ENCODE results near the gene DLX1. TPM values are rescaled to one million over a fixed set of nuclear protein-coding genes. Genes with fewer than 3 reads are reported as not detected.
A peak's percentile ranks its signal among the peaks of the same experiment; 100 is the strongest.

The DLX1 gene
- total RNA-seq, 2 donors from 2014 or later = not detected

DNA sequence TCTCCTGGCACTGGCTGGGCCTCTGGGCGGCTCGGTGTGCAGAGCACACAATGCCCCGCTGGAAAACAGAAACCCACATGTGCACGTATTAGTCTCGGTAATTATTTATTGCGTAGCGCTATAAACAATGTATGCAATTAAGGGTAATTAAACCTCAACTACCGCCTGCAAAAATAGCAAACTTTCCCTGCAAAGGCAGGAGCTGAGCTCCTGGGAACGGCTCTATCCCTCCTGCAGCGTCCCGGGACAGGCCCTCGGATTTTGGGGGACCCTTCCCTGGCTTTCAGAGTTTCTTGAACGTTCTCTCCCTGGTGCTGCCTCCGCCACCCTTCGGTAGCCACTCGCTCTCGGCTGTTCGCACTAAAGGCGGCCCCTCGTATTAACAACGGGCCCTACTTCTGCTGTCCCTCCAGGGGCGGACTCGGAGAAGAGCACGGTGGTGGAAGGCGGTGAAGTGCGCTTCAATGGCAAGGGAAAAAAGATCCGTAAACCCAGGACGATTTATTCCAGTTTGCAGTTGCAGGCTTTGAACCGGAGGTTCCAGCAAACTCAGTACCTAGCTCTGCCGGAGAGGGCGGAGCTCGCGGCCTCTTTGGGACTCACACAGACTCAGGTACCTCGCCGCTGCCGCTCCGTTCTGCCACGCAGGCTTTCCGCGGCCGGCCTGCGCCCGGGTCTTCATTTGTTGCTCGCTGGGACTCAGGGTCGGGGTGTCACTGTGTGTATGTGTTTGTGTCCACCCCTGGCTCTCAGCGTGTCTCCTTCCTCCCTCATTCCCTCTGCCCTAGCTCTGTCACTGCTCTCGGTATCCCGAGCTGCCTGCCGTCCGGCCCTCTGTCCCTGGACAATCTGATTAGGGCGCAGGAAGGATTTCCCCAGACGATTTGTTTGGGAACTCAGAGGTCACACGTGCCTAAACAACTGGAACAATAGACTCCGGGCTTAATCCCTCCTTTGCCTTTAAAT lies 1.2 kb downstream of the DLX1 start:
- Mint-ChIP-seq H3K4me3 (peak overlapping the region; percentile 85), H3K27me3 (peaks cover 87% of the 10 kb centered on the region), H3K36me3 (ENCODE audit: low read depth) (no peaks in the 10 kb centered on the region), H3K4me1 (peaks cover 46% of the 10 kb centered on the region), H3K27ac (peak overlapping the region; percentile 92)
- DNase-seq = peak in 2 of 3 donors; percentile 52 to 54
- H3K9me3 ChIP-seq (ENCODE audit: control insufficient read depth, low read length, poor library complexity, severe bottlenecking) = peaks cover 3% of the 10 kb centered on the region
- peak; percentile 71 for ATAC-seq

DNA sequence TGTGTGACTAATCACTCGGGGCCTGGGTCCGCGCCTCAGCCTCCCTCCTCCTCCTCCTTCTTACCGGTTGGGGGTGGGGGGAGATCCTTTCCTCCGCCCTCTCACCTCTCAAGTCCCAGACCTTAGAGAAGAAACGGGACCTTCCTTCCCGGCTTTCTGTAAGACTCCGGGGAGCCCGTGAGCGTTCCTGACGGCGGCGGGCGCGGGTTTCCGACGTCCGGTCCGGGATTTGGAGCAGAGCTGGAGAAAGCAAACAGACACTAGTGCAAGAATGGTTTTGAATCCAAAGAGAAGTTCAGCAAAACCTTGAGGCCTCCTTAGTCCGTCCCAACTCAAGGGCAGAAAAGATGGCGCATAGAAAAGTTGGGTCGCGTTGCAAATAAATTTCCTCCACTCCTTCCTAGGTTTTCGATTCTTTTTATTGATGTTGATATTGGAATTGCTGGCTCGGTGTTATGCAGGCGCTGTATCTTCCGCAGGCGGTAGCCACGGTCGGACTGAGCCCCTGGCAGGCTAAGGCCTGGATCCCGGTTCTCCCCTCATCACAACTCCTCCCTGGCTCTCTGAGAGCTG lies 2.0 kb downstream of the DLX1 start:
- DNase-seq (no peak), ATAC-seq (no peak)
- peaks cover 46% of the 10 kb centered on the region for H3K4me1 Mint-ChIP-seq
- H3K4me3 Mint-ChIP-seq = peak overlapping the region; percentile 85
- peak overlapping the region; percentile 92 for H3K27ac Mint-ChIP-seq
- no peaks in the 10 kb centered on the region for H3K36me3 Mint-ChIP-seq (ENCODE audit: low read depth)
- H3K9me3 ChIP-seq (ENCODE audit: control insufficient read depth, low read length, poor library complexity, severe bottlenecking) = no peaks in the 10 kb centered on the region
- peaks cover 87% of the 10 kb centered on the region for H3K27me3 Mint-ChIP-seq

DNA sequence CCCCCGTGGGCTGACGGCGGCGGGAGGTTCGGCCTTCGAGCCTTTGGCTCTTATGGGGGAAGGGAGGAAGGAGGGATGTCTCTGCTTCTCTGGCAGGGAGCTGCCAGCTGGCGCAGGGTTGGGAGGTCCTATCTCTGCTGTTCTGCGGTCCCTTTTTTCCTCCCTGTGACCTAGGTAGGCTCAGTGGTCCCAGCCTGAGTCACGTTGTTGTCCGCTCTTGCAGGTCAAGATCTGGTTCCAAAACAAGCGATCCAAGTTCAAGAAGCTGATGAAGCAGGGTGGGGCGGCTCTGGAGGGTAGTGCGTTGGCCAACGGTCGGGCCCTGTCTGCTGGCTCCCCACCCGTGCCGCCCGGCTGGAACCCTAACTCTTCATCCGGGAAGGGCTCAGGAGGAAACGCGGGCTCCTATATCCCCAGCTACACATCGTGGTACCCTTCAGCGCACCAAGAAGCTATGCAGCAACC lies 2.5 kb downstream of the DLX1 start:
- Mint-ChIP-seq H3K4me1 (peaks cover 46% of the 10 kb centered on the region), H3K4me3 (peak overlapping the region; percentile 85), H3K36me3 (ENCODE audit: low read depth) (no peaks in the 10 kb centered on the region), H3K27ac (peak overlapping the region; percentile 92), H3K27me3 (peaks cover 87% of the 10 kb centered on the region)
- H3K9me3 ChIP-seq (ENCODE audit: control insufficient read depth, low read length, poor library complexity, severe bottlenecking) = no peaks in the 10 kb centered on the region
- ATAC-seq = no peak
- no peak for DNase-seq

DNA sequence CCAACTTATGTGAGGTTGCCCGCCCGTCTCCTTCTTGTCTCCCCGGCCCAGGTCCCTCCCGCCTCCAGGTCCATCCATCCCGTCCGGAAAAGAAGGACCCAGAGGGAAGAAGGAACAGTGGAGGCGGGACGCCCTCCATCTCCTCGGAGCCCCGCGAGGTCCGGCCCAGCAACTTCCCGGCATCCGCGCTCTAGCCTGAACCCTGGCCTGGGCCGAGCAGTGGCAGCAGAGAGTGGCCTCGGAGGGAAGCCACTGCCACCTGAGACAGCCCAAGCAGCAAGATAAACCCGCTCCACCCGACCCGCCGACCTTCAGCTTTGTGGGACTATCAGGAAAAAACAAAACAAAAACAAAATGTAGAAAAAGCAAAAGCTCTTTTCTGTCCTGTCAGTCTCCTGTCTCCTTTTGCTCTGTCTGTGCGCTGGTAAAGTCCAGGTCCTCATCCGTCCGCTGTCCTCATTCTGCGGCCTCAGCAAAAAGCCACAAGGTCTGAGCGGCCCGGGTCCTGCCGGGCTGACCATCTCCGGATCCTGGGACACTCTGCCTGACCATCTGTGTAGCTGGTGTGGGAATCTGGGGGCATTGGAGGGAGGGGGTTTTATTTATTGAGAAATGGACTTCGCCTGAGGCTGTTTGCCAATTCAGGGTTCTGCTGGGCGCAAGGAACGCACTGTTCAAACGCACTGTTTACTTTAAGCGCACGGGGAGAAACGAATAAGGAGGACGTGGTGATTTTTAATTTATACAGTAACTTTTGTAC lies 3.1 kb downstream of the DLX1 start:
- ATAC-seq = no peak

DNA sequence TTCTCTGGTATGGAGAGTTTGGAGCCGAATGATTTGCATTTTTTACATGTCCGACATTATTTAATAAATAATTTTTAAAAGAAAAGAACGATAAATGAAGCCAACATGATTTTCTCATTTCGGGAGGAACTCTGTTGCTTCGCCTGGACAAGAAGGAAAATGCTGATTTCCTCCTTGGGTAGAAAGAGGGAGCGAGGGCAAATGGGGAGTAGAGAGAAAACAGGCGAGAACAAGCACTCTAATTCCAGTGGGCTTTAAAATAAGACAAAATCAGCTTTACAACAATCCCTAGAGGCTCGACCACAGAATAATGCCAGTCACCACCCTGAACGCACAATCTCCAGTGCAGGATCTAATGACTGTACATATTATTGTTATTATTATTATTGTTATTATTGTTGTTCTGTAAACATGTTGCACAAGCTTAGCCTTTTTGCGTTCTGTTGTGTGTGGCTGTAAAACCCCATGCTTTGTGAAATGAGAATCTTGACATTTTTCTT lies 3.7 kb downstream of the DLX1 start:
- H3K36me3 Mint-ChIP-seq (ENCODE audit: low read depth) = no peaks in the 10 kb centered on the region
- no peaks in the 10 kb centered on the region for H3K9me3 ChIP-seq (ENCODE audit: control insufficient read depth, low read length, poor library complexity, severe bottlenecking)
- peaks cover 86% of the 10 kb centered on the region for H3K27me3 Mint-ChIP-seq
- H3K27ac Mint-ChIP-seq = peak overlapping the region; percentile 92
- peaks cover 39% of the 10 kb centered on the region for H3K4me1 Mint-ChIP-seq
- no peak for ATAC-seq
- H3K4me3 Mint-ChIP-seq = no peak overlapping the region
- no peak for DNase-seq

More for the DNA sequence above, 3.1 kb downstream of the DLX1 start:
- H3K36me3 Mint-ChIP-seq (ENCODE audit: low read depth) = no peaks in the 10 kb centered on the region
- H3K9me3 ChIP-seq (ENCODE audit: control insufficient read depth, low read length, poor library complexity, severe bottlenecking) = no peaks in the 10 kb centered on the region
- peak overlapping the region; percentile 92 for H3K27ac Mint-ChIP-seq
- H3K4me1 Mint-ChIP-seq = peaks cover 42% of the 10 kb centered on the region
- DNase-seq = no peak
- peak overlapping the region; percentile 73 for H3K4me3 Mint-ChIP-seq
- H3K27me3 Mint-ChIP-seq = peaks cover 87% of the 10 kb centered on the region

DNA sequence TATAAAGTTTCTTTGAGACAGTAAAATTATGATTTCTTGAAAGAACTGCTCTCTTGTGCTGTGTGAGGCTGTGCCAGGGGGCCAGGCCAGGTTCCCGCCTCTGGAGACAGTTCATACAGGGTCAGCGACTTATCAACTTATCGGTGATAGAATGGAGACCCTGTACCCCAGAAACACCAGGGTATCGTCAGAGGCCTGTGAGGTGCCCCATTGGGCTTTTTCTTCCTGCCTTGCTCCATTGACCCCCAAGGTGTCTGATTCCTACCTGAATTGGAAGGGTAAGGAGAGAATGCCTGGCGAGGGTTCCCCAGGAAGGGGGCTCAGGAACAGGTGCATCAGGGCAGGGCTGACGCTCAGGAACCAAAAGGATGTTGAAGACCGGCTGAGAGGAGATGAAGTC lies 4.3 kb downstream of the DLX1 start:
- no peak for DNase-seq
- no peak overlapping the region for H3K4me3 Mint-ChIP-seq
- H3K9me3 ChIP-seq (ENCODE audit: control insufficient read depth, low read length, poor library complexity, severe bottlenecking) = no peaks in the 10 kb centered on the region
- no peaks in the 10 kb centered on the region for H3K36me3 Mint-ChIP-seq (ENCODE audit: low read depth)
- no peak for ATAC-seq
- peaks cover 80% of the 10 kb centered on the region for H3K27me3 Mint-ChIP-seq
- peak overlapping the region; percentile 85 for H3K27ac Mint-ChIP-seq
- H3K4me1 Mint-ChIP-seq = peaks cover 33% of the 10 kb centered on the region

DNA sequence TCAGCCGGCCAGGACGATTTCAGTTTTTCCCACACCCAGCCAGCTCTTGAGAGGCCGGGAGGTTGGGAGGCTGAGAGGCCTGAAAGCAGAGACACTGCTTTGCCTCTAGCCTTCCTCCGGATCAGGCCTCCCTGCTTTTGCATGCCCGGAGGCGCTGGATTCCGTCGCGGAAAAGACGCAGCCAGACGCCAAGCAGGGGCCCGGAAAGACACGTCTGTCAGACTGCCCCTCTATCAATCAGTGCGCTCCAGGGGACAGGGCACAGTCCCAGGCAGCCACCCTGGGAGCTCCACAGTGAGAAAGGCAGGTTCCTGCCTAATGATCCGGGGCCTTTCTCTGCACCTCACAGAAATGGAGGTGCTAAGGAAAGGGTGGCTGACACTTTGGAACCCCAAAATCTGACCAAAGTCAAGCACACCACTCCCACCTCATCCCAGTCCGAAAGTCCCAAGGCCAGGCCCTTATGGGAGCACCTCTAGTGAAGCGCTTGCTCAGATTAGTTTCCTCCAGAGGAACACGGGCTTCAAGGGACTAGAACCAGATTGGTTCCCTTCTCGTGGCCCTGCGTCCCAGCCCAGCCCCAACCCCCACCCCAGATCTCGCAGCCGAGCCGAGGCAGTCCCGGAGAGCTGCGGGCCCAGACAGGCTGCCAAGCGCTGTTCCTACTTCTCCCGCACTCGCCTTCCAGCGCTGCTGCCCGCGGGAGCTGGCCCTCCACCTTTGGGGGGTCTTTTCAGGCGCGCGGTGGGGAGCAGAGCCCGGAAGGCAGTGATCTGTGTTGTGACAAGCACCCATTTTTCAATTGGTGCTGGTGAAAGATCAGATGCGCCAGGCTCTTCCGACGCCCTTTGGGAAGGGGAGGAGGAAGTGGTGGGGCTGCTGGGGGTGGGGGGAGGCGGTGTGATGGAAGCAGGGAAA lies 5.0 kb downstream of the DLX1 start:
- no peak overlapping the region for H3K4me3 Mint-ChIP-seq
- ATAC-seq (no peak), DNase-seq (no peak)
- H3K27ac Mint-ChIP-seq = peak overlapping the region; percentile 85
- H3K36me3 Mint-ChIP-seq (ENCODE audit: low read depth) = no peaks in the 10 kb centered on the region
- peaks cover 76% of the 10 kb centered on the region for H3K27me3 Mint-ChIP-seq
- H3K9me3 ChIP-seq (ENCODE audit: control insufficient read depth, low read length, poor library complexity, severe bottlenecking) = no peaks in the 10 kb centered on the region
- peaks cover 29% of the 10 kb centered on the region for H3K4me1 Mint-ChIP-seq

DNA sequence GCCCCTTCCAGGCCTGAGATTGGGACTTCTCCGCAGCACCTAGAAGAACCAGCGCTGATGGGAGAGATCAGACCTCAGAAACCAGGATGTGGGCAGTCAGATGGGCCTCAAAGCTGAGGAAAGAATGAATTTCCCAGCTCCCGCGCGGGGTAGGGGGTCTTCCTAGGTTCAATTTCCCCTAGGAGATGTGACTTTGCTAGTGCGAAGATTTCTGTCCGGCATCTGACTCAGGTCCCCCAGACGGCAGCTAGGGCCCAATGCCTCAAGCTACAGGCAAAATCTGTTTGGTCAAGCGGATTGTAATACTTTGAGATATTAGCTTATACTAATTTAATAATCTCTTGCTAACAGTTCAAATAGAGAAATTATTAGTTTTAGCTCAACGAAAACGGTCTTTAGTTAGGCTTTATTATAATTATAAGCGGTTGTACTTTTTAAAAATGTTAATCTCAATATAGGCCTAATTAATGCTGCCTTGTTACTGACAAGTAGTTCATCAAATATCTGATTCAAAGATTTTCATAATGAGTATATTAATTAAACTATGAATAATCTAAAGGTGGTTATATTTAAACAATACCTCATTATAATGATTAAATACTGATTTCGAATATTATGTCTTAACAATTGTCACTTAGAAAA lies 5.8 kb downstream of the DLX1 start:
- peaks cover 31% of the 10 kb centered on the region for H3K4me1 Mint-ChIP-seq

DNA sequence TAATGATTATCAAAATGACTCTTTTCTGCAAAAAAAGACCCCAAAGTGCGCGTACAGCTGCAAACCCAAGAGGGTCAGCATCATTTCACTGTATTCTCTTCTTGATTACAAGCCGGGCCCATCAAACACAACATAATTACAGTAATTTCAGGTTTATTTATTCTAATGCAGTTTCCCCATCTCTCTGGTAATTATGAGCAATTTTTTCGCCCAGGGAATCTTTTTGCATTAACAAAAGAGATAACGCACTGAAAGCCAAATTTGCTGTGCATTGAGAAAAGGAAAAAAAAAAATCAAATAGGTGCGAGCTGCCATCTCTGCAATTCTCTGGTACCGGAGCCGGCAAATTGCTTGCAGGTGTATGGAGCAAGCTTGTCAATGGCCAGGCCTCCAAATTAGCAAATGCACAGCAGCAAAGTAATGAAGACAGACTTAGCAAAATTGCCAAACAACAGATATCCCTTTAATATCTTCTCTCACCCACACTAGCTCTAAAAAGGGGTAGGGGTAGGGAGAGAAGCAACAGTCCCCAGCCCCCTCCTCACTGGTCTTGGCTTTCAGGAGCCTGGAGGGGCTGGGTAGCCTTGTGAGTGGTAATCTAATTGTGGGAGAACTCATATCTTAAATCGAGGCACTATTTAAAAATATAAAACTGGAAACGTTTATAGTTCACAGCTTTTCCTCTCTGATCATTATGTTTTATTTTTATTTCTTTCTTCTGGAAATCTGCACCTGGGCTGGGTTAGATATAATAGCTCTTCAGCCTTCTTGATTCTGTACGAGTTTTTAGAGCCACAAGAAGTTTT lies 6.7 kb downstream of the DLX1 start:
- no peaks in the 10 kb centered on the region for H3K9me3 ChIP-seq (ENCODE audit: control insufficient read depth, low read length, poor library complexity, severe bottlenecking)
- H3K4me3 Mint-ChIP-seq = no peak overlapping the region

More for the DNA sequence above, 5.8 kb downstream of the DLX1 start:
- H3K9me3 ChIP-seq (ENCODE audit: control insufficient read depth, low read length, poor library complexity, severe bottlenecking) = no peaks in the 10 kb centered on the region
- H3K27me3 Mint-ChIP-seq = peaks cover 77% of the 10 kb centered on the region
- H3K36me3 Mint-ChIP-seq (ENCODE audit: low read depth) = no peaks in the 10 kb centered on the region
- DNase-seq (no peak), ATAC-seq (no peak)
- no peak overlapping the region for H3K4me3 Mint-ChIP-seq
- H3K27ac Mint-ChIP-seq = no peak overlapping the region

DNA sequence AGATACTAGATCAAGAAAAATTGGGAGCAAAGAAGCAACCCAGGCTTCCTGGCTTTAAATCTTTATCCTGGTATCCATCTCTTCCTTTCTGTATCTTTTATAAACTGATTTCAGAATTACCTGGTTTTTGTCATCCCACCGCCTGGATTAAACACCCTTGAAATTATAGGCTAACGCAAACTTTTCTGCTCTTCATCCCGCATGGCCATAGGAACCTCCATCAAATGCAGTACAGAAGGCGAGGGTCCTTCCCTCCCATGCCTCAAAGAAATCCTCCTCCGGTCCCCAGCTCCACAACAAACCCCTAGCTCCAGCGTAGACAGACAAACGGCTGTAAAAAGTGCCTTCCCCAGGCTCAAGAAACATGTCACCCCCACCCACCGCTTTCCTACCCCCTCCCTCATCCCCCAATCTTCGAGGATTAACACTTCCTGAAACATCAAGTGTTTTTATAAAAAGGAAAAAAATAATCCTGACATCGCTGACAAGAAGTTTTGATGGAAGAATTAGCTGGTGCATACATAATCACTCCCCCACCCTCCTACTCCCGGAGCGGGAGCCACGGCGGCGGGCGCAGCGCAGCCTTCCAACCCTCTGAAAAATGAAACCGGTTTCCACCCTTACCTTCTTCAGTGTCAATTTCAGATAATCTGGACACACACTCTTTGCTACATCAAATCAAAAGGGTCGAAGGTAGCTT lies 7.6 kb downstream of the DLX1 start:
- Mint-ChIP-seq H3K36me3 (ENCODE audit: low read depth) (no peaks in the 10 kb centered on the region), H3K4me3 (no peak overlapping the region)
- H3K9me3 ChIP-seq (ENCODE audit: control insufficient read depth, low read length, poor library complexity, severe bottlenecking) = no peaks in the 10 kb centered on the region

More for the DNA sequence above, 6.7 kb downstream of the DLX1 start:
- Mint-ChIP-seq H3K4me1 (peaks cover 30% of the 10 kb centered on the region), H3K36me3 (ENCODE audit: low read depth) (no peaks in the 10 kb centered on the region), H3K27me3 (peaks cover 77% of the 10 kb centered on the region), H3K27ac (peak overlapping the region; percentile 74)
- no peak for ATAC-seq
- DNase-seq = no peak

More for the DNA sequence above, 7.6 kb downstream of the DLX1 start:
- no peak for ATAC-seq
- peaks cover 77% of the 10 kb centered on the region for H3K27me3 Mint-ChIP-seq
- H3K4me1 Mint-ChIP-seq = peaks cover 28% of the 10 kb centered on the region
- H3K27ac Mint-ChIP-seq = peak overlapping the region; percentile 74
- DNase-seq = no peak
